CD1c-positive myeloid dendritic cell (primary cell): ENCODE results near the gene ARL11.
"Not testable (repeated sequence)": the region's sequence is repeated elsewhere in the genome, so short reads cannot be mapped to it uniquely, and the experiment has no call there.

Source experiments
- DNase-seq: peaks from one replicate; pipeline ENCODE4 v3.0.0-alpha.2; 2016; ENCODE audit errors: extremely low spot score

The ARL11 gene

GRCh38 chr13:49627831-49628652 is at the start of gene ARL11:
ARL11 (plus strand) TSS chr13:49628507; CDS start chr13:49630448, 1,941 bp downstream.
- peak; percentile 86 for DNase-seq

- DNase-seq: no peak
Observed at GRCh38 chr13:49579501-49579900, 48.8 kb upstream of the ARL11 start.

- DNase-seq: no peak
Observed at GRCh38 chr13:49580980-49581680, 47.2 kb upstream of the ARL11 start.

GRCh38 chr13:49584771-49585182 is 43.5 kb upstream of the ARL11 start:
- no peak for DNase-seq

GRCh38 chr13:49585220-49586157 is 42.8 kb upstream of the ARL11 start, which contains the start of gene RCBTB1:
RCBTB1 (minus strand) TSS chr13:49585558; CDS start chr13:49567279, 18,279 bp downstream.
- peak; percentile 77 for DNase-seq

- DNase-seq: no peak
Observed at GRCh38 chr13:49586717-49587116, 41.6 kb upstream of the ARL11 start.

- DNase-seq: no peak
Observed at GRCh38 chr13:49587311-49587847, 40.9 kb upstream of the ARL11 start.

GRCh38 chr13:49590714-49591113 is 37.6 kb upstream of the ARL11 start:
- not testable (repeated sequence) for DNase-seq

GRCh38 chr13:49593876-49594275 is 34.4 kb upstream of the ARL11 start:
- not testable (repeated sequence) for DNase-seq

GRCh38 chr13:49594576-49594975 is 33.7 kb upstream of the ARL11 start:
- no peak for DNase-seq

- DNase-seq: no peak
Observed at GRCh38 chr13:49596221-49596620, 32.1 kb upstream of the ARL11 start.

GRCh38 chr13:49597043-49597641 is 31.2 kb upstream of the ARL11 start:
- DNase-seq: no peak

- no peak for DNase-seq
Observed at GRCh38 chr13:49602005-49602404, 26.3 kb upstream of the ARL11 start.

GRCh38 chr13:49602615-49603014 is 25.7 kb upstream of the ARL11 start:
- not testable (repeated sequence) for DNase-seq

GRCh38 chr13:49604570-49604969 is 23.7 kb upstream of the ARL11 start:
- no peak for DNase-seq

GRCh38 chr13:49606747-49607648 is 21.3 kb upstream of the ARL11 start:
- peak; percentile 84 for DNase-seq

GRCh38 chr13:49607761-49608160 is 20.5 kb upstream of the ARL11 start:
- no peak for DNase-seq

GRCh38 chr13:49608651-49609331 is 19.5 kb upstream of the ARL11 start:
- DNase-seq: peak; percentile 28

GRCh38 chr13:49610176-49610575 is 18.1 kb upstream of the ARL11 start:
- DNase-seq: no peak
